Stimulated activated CD4-positive, alpha-beta T cell treated with anti-CD3 and anti-CD28 coated beads, TNF-alpha, amount 100 ng/mL, for 1 hour (primary cell): ENCODE data around the gene ITM2C.

Experiments
- DNase-seq, 3 donors: peaks; one replicate each; pipeline ENCODE4 v3.0.0-alpha.2; 2020; ENCODE audit warnings: low read depth in 3 of 3, low spot score in 1 of 3

Gene ITM2C

DNA sequence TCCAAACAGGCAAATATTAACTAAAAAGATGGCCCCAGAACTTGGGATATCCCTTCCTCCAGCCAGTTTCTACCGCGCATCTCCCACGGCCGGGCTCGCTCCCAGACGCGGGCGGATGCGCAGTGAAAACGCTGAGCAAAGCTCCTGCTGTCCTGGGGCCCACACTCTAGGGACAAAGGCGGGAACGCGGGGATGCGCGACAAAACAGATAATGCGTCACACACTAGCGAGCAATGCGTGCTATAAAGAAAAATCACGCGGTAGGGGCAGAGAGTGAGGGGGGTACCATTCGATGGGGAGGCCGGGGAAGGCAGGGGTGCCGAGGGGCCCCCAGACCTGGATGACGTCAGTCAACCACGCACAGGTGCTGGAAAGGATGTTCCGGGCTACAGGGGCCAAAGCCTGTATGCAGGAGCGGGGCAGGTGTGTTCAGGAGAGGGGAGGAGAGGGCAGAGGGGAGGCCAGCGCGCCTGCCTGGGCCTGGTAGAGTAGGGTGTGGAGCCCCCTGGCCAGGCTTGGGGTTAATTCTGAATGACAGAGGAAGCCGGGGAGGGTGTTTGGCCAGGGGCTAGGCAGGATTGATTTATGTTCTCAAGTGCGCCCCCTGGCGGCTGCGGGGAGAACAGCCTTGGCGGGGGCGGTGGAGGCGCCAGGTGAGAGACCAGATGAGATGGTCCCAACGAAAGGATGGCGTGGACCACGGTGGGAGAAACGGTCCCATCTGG, 14.9 kb upstream of the ITM2C start:
- peak; percentile 27 to 72 (median 38) for DNase-seq

DNA sequence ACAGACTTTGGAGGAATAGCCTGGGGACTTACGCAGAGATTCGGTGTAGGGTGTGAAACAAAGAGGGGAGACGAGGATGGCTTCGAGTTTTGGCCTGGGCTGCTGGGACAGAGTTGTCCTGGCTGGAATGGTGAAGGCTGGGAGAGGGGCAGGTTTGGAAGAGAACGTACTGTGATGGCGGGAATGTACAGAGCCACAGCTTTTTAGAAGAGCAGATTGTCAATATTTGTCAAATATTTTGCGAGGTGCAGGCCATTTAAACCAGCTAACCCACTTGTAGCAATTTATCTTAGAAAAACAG, 14.4 kb upstream of the ITM2C start:
- no peak for DNase-seq

DNA sequence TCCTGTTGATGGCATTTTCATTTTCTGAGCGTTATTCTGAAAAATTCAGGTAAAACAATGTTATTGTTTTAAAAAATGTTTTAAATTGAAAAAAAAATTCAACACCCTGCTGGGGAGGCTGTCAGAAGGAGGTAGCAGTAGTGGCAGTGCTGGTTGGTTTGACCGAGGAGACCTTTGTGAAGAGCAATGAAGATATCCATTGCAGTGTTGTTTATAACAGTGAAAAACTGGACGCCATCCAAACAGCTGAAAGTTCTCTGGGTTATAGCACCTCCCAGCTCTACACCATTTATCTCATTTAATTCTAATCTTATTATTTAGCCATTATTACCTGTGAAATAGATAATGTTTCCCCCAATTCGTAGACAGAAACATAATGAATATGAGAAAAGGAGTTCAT, 12.6 kb upstream of the ITM2C start:
- no peak for DNase-seq

DNA sequence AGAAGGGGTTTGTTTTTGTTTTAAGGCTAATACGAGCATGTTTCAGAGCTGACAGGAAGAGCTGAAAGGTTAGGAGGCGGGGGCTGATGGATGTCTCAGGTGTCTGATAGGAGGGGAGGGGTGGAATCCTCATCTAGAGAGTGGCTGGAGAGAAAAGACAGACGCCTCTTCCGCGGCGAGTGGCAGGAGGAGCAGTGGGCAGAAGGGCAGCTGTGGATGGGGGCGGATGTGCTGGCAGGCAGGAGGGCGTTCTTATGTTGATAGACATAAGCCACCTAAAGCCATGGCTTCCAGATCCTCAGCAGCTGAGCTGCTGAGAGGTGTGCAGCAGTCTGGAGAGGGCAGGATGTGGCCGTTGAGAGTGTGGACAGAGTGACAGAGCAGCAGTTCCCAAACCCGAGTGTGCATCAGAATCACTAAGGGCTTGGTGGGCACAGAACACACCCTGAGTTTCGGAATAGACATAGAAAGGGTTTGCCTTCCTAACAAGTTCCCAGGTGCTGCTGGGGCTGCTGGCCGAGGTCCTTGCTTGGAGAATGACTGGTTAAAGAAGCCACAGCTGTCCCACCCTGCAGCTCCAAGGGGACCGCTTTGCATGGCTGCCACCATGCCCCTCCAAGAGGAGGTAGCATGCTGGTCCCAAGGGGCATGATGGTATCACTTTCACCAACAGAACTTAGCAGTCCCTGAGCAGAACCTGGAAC, 3.0 kb upstream of the ITM2C start:
- DNase-seq: no peak

DNA sequence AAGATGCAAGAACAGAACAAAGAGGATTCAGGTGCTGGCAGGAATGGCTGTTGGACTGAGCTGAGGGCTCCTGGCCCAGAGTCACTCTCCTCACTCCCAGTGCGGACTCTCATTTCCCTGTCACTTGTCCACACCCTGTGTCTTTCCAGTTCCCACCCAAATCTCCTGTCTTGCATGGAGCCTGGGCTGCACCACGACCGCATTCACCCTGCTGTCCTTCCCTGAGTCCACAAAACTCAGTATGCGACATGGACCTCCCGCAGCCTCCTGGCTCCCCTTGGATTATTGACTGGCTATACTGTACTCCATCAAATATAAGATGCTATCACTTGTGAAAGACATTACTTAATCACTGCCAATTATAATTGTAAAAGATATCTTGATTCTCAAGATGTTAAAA, 2.5 kb upstream of the ITM2C start:
- DNase-seq: no peak

DNA sequence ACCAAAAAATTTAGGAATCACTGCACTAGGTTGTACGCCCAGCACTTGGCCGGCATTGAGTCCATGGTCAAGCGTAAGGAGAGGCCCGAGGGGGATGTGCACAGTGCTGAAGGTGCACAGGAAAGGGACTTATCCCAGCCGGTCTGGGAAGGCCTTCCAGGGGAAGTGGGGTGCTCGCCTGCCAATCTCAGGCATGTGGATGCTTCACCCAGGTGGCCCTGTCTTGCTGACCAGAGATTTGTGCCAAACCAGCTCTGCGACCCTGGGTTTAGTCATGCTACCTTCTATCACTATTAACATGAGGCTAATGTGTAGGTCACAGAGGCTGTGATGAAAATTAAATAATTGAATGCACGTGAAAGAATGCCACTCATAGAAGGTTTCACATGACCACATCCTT, 1.7 kb upstream of the ITM2C start:
- DNase-seq: no peak

DNA sequence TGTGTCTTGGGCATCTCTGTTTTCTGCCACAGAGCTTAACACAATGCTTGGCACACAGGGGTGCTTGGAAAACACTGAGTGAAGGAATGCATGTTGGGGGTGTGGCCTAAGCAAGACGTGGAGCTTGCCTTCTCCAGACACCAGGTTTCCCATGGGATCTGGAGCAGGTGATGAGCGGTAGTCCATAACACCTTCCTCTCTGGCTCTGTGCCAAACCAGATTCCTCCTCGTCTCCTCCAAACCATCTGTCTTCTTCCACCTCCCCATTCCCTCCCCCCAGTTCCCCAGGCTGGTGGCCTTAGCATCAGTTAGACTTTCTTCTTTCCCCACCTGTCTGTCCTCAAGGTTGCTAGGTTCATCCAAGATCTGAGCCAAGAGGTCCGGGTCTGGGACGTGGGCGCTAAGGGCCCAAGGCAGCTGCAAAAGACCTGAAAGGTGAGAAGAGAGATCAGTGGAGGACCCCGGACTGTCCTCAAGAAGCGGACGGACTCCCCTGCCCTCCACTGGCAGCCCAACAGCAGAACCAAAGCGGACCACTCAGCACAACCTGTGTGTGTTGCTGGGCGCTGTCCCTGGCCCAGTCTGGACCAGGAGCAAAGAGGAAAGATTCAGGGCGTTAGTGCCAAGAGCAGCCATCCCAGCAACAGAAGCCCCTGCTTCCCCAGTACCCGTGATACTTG, 1.2 kb upstream of the ITM2C start:
- no peak for DNase-seq

DNA sequence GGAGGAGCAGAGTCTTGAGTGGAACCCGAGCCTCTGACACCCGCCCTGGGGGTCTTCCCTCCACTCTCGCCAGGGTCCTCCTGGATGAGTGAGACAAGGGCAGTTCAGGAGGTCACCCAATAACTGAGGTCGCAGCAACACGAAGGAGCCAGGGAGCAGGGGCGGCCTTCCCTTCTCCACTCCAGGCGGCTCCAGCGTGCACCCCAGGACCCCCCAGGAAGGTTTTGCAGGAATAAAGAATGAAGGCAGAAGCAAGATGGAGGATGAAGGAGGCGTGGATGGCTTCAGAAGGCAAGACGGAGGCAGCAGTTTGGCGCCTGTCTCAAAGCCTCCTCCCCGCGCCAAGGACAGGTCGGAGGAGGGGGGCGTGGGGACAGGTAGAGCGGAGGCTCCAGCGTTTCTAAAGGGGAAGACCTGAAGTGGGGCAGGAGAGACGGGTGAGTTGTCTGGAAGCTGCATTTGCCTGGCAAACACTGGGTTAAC, 579 bp upstream of the ITM2C start:
- DNase-seq: no peak

DNA sequence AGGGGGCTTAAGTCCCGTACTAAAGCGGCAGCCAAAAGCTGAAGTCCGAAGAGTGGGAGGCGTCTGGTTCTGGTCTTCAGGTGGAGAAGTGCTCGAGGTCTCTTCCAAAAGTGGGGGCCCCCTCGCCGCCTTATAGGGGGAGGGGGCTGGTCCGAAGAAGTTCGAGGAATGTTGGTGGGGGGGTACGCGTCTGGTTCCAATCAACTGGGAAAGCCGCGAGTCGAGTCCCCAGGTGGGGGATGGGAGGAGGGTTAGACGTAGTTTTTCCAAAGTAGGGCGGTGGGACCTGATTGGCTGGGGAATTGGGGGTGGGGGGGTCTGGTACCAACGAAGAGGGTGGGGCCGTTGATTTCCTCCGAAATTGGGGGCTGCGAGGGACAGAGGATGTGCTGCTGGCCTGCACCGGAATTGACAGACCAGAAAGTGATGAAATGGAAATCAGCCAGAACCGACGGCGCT, 594 bp downstream of the ITM2C start:
- DNase-seq: no peak

DNA sequence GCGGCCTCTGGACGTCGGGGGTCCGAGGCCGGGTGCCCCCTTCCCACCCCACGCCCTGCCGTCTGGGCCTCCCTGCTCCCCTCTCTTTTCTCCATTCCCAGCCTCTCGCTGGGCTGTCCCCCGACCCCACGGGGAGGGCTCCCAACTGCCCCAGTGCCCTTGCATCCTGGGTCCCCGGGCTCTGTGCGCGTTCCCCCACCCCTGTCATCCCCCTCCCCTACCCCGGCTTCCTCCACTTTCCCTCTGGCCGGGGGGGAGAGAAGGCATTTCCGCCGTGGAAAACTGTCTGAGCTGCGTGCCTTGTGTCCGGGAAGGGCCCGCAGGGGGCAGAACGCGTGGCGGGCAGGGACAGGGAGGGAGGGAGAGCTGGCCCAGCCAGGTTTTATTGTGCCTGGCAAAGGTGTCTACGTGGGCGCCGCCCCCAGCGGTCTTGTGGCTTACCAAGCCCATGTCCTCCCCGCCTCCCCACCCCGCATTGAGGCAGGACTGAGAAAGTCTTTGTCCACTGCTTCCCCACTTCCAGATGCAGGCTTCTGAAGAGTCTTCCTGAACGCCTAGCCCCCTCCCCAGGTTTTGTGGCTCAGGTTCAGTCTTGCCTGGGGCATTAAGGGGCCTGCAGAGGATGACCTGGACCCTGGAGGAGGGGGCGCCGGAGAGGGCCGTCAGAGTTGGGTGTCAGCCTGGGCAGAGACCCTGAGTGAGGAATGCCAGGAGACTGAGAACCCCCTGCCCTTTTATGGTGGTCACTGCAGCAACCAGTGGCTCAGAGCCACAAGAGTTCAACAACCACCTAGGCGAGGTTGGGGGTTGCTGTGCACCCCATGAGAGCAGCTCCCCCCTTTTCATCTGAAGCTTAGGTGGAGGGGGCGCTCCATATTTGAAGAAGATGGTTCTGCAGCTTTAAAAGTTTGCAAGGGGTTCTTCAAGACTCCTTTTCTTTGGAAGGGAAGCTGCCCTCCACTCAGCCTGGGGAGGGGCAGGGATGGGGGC, 1.3 kb downstream of the ITM2C start:
- no peak for DNase-seq

DNA sequence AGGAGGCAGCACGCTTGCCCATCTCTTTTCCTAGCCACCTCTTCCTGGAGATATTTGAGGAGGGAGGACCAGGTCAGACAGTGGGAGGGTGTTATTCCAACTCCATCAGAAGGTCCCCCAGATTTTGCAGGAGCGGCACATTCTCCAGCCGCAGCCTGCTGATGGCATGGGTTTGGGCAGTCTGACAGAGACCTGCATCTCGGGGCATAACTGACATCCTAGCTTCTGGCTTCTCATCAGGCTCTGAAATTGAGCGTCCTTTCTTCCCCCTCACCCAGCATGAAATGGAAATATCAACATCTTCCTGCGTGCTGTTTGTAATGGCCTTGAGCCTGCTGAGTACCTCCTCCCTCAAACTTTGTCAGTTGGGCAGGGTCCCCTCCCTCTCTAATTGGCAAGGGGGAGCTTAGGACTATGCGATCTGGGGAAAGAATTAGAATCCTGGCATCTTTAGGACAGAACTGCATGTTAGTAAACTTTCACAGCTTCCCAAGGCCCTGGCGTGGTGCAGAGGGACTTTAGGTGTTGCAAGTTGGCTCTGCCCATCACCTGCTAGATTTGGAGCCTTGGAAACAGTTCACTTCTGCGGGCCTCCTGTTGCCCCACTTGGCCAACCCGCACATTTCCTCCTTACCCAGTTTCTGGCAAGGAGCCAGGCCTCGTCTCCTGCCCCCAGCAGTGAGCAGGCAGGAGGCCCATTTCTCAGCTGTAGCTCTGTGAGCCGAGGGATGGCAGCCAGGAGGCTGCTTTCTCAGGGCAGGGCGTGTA, 2.2 kb downstream of the ITM2C start:
- DNase-seq: peak in 2 of 3 donors; percentile 39 to 42

DNA sequence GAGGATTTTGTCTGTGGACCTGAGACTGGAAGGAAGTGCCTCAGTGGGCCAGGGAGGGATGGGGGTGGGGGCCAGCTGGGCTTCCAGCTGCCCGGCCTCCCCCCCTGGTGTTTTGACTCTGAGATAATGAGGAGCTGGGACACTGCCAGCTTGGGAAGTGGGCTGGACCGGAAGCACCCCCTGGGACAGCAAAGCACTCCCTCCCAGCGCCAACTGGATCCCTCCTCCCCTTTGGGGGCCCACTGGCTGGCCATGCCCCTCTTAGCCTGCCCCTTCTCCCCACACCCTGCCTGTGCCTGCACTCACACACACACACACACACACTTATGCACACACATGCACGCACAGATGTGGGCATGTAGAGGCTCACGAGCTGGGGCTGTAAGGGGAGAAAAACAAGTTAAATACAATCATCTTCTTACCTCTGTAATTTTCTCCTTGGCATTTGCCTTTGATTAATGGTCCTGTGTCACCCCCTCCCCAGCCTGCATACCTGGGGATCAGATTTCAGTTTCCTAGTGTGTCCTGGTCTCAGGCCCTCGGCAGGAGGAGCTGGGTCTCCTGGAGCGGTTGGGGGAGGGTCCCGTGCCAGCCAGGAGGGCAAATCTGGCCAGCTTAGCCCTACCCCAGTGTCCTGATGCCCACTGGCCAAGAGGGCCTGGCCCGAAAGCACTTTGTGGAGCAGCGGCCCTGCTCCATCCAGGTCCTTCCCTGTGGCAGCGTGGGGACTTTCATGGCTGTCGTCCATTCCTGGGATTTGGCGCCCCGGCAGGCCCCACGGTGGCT, 3.6 kb downstream of the ITM2C start:
- DNase-seq: no peak

DNA sequence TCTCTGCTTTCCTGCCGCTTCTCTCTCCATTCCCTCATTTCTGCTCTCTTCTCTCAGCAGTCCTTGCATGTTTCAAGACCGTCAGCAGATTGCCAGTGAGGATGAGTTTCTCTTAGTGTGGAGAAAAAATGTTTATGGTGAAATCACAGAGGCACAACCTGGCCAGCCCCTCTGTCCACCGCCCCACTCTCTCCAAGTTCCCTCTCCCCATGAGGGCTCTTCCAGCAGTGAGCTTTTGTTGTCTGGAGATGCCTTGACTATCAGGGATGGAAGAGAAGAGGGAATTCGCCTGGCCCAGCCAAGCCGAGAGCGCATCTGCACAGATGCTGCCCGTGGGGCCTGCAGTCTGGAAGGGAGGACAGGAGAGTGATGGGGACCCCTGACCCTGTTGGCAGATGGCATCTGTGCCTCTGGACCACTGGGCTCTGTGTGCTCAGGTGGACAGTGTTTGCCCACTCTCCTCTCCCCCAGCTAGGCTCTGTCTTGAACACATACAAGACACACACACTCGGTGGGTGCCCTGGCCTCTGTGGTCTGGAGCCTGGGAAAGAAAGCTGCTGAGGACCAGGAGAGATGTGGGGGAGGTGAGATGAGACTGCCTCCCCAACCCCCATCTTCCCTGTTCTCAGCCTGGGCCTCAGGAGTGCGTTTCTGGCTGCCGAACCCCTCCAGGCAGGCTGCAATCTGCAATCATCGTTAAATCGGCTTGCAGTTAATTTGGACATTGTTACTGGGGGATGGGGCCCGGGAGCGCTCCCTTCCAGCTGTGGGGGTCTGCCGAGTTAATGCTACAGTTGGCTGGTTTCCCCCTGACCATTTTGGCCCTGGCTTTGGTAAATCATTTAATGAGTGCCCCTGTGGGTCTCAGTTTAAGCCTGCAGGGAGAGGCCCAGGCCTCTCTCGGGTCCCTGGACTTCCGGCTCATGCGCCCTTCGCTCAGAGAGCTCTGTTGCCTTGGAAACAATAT, 4.5 kb downstream of the ITM2C start:
- DNase-seq: no peak

DNA sequence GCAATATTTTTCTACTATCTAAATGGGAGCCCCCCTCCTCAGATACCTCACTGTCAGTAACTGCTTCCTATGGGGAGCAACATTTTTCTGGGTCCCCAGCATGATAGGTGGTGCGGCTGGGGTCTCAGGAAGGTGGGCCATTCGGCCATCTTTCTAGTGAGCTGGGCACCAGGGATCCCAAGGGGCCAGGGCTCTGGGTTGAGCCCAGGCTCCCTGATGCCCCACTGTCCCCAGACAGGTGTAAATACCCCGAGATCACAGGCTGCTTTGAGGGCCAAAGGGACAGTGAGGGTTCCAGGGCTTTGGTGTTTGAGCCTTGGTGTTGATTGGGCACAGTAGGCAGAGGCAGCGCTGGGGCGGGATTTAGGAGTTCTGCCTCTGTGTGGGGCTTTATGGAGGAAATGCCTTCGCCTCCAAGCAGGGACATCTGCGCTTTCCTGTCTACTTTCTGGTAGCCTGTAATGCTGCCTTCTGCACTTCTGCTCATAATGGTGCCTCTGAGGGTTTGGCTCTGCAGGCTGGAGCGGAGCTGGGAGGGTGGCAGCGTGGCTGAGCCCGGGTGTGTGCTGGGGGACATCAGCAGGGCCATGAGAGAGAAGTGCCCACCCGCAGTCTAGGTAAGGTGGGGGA, 5.3 kb downstream of the ITM2C start:
- no peak for DNase-seq

DNA sequence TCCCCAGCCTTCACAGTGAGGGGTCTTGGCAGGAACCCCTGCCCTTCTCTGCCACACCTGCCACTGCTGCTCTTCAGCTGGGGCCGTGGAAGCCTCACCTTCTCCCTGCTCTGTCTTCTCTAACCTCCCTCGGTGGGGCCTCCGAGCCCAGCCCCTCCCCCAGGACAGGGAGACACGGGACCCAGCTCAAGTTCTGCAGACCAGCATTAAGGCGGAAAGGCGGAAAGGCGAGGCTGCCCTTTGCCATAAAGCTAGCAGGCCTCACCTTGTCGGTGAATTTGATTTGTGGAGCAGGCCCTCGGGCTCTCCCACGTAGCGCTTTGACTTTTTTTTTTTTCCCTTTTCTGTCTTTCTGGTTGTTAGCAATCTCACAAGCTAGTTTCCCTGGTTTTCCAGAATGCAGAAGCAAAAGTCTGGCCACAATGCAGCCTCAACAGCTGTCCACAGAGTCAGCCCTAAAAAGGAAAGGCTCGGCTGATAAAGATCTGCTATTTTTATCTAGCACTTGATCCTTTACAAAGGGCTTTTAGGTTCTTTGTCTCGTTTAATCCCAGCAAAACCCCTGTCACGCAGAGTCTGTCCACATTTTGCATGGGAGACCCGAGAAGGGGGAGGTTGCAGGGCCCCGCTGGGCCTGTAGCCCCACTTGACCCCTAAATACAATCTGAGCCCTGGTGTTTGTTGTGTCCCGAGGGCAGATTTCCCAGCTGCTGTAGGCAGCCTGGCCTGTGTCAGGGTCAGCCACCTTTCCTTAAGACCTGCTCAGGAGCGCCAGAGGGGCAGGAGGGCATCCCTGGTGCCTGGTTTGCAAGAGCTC, 6.0 kb downstream of the ITM2C start:
- no peak for DNase-seq

DNA sequence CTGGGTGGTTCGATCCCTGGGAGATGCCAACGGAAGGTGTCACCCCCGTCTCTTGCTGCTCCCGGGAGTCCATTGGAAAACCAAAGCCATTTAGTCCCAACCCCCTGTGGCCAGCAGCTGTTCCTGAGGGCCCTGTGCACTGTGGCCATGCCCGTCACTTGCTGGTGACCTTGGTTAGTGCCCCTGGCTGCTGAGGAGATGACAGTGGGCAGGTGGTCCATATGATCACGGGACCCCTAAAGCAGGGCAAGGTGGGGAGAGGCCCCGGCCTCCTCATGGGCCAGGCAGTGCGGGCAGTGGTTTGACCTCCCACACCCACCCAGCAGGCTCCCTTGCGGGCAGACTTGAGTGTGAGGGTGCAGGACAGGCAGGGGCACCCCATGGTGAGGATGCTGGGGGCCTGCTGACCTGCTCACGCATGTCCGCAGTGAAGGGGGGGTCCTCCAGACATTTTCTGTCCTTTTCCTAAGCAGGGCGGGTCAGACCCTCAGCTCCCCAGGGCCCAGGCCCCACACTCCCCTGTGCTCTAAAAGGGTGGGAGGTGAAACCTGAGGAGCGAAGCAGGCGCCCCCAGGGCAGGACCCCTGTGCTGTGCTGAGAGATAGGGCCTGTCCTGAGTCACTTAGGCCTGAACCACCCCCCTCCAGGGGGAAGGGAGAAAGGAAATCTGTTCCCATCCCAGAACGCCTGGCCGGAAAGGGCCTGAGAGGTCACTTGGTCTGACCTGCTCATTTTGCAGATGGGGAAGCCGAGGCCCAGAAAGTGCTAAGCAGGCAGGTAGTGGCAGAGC, 6.8 kb downstream of the ITM2C start:
- DNase-seq: no peak
